ENCODE data around the gene C14orf119. TPM values are rescaled to one million over a fixed set of nuclear protein-coding genes. Genes with fewer than 3 reads are reported as not detected.

The C14orf119 gene
- total RNA-seq, 2 donors from 2014 or later = 10.5 to 11.6 TPM

GRCh38 chr14:23137192-23137812, 42.0 kb downstream of the C14orf119 start:
- no peaks in the 10 kb centered on the region for H3K9me3 ChIP-seq (ENCODE audit: control insufficient read depth, low read length, poor library complexity, severe bottlenecking)
- ATAC-seq (no peak), DNase-seq (no peak)
- Mint-ChIP-seq H3K4me1 (peaks cover 2% of the 10 kb centered on the region), H3K27me3 (peaks cover 11% of the 10 kb centered on the region), H3K4me3 (no peak overlapping the region), H3K36me3 (ENCODE audit: low read depth) (no peaks in the 10 kb centered on the region), H3K27ac (no peak overlapping the region)

- no peaks in the 10 kb centered on the region for H3K9me3 ChIP-seq (ENCODE audit: control insufficient read depth, low read length, poor library complexity, severe bottlenecking)
- DNase-seq (no peak), ATAC-seq (no peak)
- Mint-ChIP-seq H3K36me3 (ENCODE audit: low read depth) (no peaks in the 10 kb centered on the region), H3K4me1 (peaks cover 2% of the 10 kb centered on the region), H3K27me3 (peaks cover 11% of the 10 kb centered on the region), H3K4me3 (no peak overlapping the region), H3K27ac (no peak overlapping the region)
Measured at GRCh38 chr14:23137813-23138535, 42.7 kb downstream of the C14orf119 start.

DNA sequence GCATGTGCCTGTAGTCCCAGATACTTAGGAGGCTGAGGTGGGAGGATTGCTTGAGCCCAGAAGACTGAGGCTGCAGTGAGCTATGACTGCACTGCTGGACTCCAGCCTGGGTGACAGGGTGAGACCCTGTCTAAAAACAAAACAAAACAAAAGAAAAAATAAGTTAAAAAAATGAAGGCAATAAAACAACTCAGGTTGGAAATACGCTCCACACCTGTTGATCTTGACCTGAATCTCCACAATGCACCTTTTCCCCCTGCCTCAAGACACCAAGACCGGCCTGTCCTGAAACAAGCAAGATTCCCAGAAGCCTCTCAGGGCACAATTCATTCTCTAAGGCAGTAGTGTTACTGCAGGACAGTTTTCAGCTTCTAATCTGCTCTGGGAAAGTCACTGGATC, 44.6 kb downstream of the C14orf119 start:
- no peak for ATAC-seq
- no peaks in the 10 kb centered on the region for H3K9me3 ChIP-seq (ENCODE audit: control insufficient read depth, low read length, poor library complexity, severe bottlenecking)
- no peak for DNase-seq
- no peak overlapping the region for H3K27ac Mint-ChIP-seq
- peaks cover 2% of the 10 kb centered on the region for H3K4me1 Mint-ChIP-seq
- no peak overlapping the region for H3K4me3 Mint-ChIP-seq
- H3K27me3 Mint-ChIP-seq = peaks cover 11% of the 10 kb centered on the region
- no peaks in the 10 kb centered on the region for H3K36me3 Mint-ChIP-seq (ENCODE audit: low read depth)

- DNase-seq = no peak
- Mint-ChIP-seq H3K27ac (no peak overlapping the region), H3K36me3 (ENCODE audit: low read depth) (no peaks in the 10 kb centered on the region), H3K4me1 (peaks cover 2% of the 10 kb centered on the region), H3K27me3 (peaks cover 11% of the 10 kb centered on the region), H3K4me3 (no peak overlapping the region)
- ATAC-seq = no peak
- H3K9me3 ChIP-seq (ENCODE audit: control insufficient read depth, low read length, poor library complexity, severe bottlenecking) = no peaks in the 10 kb centered on the region
Measured at GRCh38 chr14:23140371-23140770, 45.1 kb downstream of the C14orf119 start.

- ATAC-seq (no peak), DNase-seq (no peak)
- no peaks in the 10 kb centered on the region for H3K9me3 ChIP-seq (ENCODE audit: control insufficient read depth, low read length, poor library complexity, severe bottlenecking)
- H3K4me1 Mint-ChIP-seq = peaks cover 2% of the 10 kb centered on the region
- H3K27me3 Mint-ChIP-seq = peaks cover 18% of the 10 kb centered on the region
- H3K27ac Mint-ChIP-seq = no peak overlapping the region
- H3K36me3 Mint-ChIP-seq (ENCODE audit: low read depth) = peaks cover under 1% of the 10 kb centered on the region
- H3K4me3 Mint-ChIP-seq = no peak overlapping the region
Measured at GRCh38 chr14:23141706-23142444, 46.6 kb downstream of the C14orf119 start.

GRCh38 chr14:23142826-23143225, 47.5 kb downstream of the C14orf119 start:
- H3K4me3 Mint-ChIP-seq = no peak overlapping the region
- H3K27ac Mint-ChIP-seq = no peak overlapping the region
- ATAC-seq (no peak), DNase-seq (no peak)
- peaks cover 26% of the 10 kb centered on the region for H3K27me3 Mint-ChIP-seq
- H3K36me3 Mint-ChIP-seq (ENCODE audit: low read depth) = peaks cover 3% of the 10 kb centered on the region
- peaks cover 2% of the 10 kb centered on the region for H3K4me1 Mint-ChIP-seq
- H3K9me3 ChIP-seq (ENCODE audit: control insufficient read depth, low read length, poor library complexity, severe bottlenecking) = no peaks in the 10 kb centered on the region

DNA sequence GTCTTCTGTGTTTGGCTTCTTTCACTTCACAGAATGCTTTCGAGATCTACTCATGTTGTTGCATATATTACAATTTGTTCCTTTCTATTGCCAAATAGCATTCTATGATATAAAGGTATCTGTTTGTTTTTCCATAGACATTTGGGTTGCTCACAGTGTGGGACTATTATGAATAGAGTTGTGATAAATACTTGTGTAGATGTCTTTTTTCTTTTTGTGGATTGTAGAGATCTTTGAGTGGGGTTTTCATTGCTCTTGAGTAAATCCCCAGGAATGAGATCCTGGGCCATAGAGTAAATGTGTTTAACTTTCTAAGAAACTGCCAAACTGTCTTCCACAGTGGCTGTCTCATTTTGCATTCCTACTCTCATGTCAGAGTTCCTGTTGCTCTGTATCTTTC, 48.6 kb downstream of the C14orf119 start:
- peaks cover 31% of the 10 kb centered on the region for H3K27me3 Mint-ChIP-seq
- no peak overlapping the region for H3K4me3 Mint-ChIP-seq
- H3K4me1 Mint-ChIP-seq = peaks cover 2% of the 10 kb centered on the region
- peaks cover 3% of the 10 kb centered on the region for H3K36me3 Mint-ChIP-seq (ENCODE audit: low read depth)
- no peak overlapping the region for H3K27ac Mint-ChIP-seq
- H3K9me3 ChIP-seq (ENCODE audit: control insufficient read depth, low read length, poor library complexity, severe bottlenecking) = no peaks in the 10 kb centered on the region
- ATAC-seq = no peak
- DNase-seq = no peak

GRCh38 chr14:23145794-23146350, 50.6 kb downstream of the C14orf119 start:
- no peak overlapping the region for H3K4me3 Mint-ChIP-seq
- ATAC-seq (no peak), DNase-seq (no peak)
- peaks cover 2% of the 10 kb centered on the region for H3K4me1 Mint-ChIP-seq
- H3K27ac Mint-ChIP-seq = no peak overlapping the region
- no peaks in the 10 kb centered on the region for H3K9me3 ChIP-seq (ENCODE audit: control insufficient read depth, low read length, poor library complexity, severe bottlenecking)
- peaks cover 5% of the 10 kb centered on the region for H3K36me3 Mint-ChIP-seq (ENCODE audit: low read depth)
- H3K27me3 Mint-ChIP-seq = peaks cover 38% of the 10 kb centered on the region

DNA sequence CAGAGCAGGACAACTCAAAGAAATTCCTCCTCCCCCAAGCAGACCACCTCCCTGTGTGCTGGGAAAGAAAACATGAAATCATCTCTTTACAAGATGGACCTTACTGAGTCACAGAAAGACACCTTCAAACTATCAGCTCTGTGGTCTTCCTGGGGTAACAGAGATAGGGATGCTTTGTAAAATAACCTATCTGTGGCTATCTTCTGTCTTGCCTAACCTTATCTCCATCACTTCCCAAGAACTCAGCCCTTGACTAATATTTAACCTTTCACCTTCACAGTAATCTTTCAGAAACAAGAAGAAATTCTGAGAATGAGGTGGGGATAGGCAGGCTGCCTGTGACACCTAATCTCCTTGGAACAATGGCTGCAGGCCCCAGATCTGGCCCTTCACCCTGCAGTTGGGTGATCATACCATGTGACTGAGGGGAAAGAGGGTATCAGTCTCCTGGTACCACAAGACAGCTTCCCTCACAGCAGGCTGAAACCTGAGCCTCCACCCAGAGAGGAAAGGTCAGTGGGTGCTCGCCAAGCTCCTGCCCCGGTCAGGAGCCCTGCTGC, 51.1 kb downstream of the C14orf119 start:
- H3K36me3 Mint-ChIP-seq (ENCODE audit: low read depth) = peaks cover 5% of the 10 kb centered on the region
- peaks cover 2% of the 10 kb centered on the region for H3K4me1 Mint-ChIP-seq
- no peak for ATAC-seq

DNA sequence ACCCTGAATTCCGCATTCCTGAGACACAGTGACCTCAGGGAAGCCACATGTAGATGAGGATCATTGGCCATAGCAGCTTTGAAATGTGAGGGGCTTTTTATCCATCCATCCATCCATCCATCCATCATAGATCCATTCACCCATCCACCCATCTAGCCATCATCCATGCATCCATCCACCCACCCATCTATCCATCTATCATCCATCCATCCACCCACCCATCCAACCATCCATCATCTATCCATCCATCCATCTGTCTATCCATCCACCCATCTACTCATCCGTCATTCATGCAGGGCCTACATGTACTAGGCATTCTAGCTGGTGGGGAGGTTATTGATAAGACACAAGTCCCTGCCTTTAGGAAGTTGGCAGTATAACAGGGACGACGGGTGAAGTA, 51.7 kb downstream of the C14orf119 start:
- Mint-ChIP-seq H3K27ac (no peak overlapping the region), H3K4me1 (peaks cover 2% of the 10 kb centered on the region), H3K4me3 (no peak overlapping the region), H3K27me3 (peaks cover 44% of the 10 kb centered on the region), H3K36me3 (ENCODE audit: low read depth) (peaks cover 5% of the 10 kb centered on the region)
- no peak for ATAC-seq
- DNase-seq = no peak
- no peaks in the 10 kb centered on the region for H3K9me3 ChIP-seq (ENCODE audit: control insufficient read depth, low read length, poor library complexity, severe bottlenecking)

More for the DNA sequence above, 51.1 kb downstream of the C14orf119 start:
- Mint-ChIP-seq H3K27me3 (peaks cover 44% of the 10 kb centered on the region), H3K4me3 (no peak overlapping the region), H3K27ac (no peak overlapping the region)
- H3K9me3 ChIP-seq (ENCODE audit: control insufficient read depth, low read length, poor library complexity, severe bottlenecking) = no peaks in the 10 kb centered on the region
- no peak for DNase-seq

- DNase-seq (no peak), ATAC-seq (no peak)
- H3K9me3 ChIP-seq (ENCODE audit: control insufficient read depth, low read length, poor library complexity, severe bottlenecking) = no peaks in the 10 kb centered on the region
- H3K4me1 Mint-ChIP-seq = peaks cover 2% of the 10 kb centered on the region
- peak overlapping the region; percentile 8 for H3K27ac Mint-ChIP-seq
- H3K36me3 Mint-ChIP-seq (ENCODE audit: low read depth) = peaks cover 5% of the 10 kb centered on the region
- no peak overlapping the region for H3K4me3 Mint-ChIP-seq
- peaks cover 44% of the 10 kb centered on the region for H3K27me3 Mint-ChIP-seq
Measured at GRCh38 chr14:23147676-23148075, 52.4 kb downstream of the C14orf119 start.

GRCh38 chr14:23148591-23149249, 53.4 kb downstream of the C14orf119 start:
- no peaks in the 10 kb centered on the region for H3K9me3 ChIP-seq (ENCODE audit: control insufficient read depth, low read length, poor library complexity, severe bottlenecking)
- peaks cover 53% of the 10 kb centered on the region for H3K27me3 Mint-ChIP-seq
- ATAC-seq = no peak
- H3K4me3 Mint-ChIP-seq = no peak overlapping the region
- no peak overlapping the region for H3K27ac Mint-ChIP-seq
- peaks cover 4% of the 10 kb centered on the region for H3K4me1 Mint-ChIP-seq
- peaks cover 5% of the 10 kb centered on the region for H3K36me3 Mint-ChIP-seq (ENCODE audit: low read depth)
- no peak for DNase-seq
